Endometrial microvascular endothelial cells (primary cell): ENCODE measurements around the gene COTL1. TPM values are rescaled to one million over a fixed set of nuclear protein-coding genes. Genes with fewer than 3 reads are reported as not detected.
"Not testable (repeated sequence)": the region's sequence is repeated elsewhere in the genome, so short reads cannot be mapped to it uniquely, and the experiment has no call there.

Experiments
- in situ Hi-C: cut with HindIII; loops from 2 replicates; pipeline ENCODE4 v1.10.0; 2017; ENCODE audit warnings: low sequenced_read_pairs, low pct_unique_long_range_greater_than_20kb; ENCODE audit errors: inconsistent ontology term
- total RNA-seq: library from RNA; depleted of rRNA; stranded (reverse); fragments of >200 nt; gene quantifications from one replicate; pipeline ENCODE4 v1.2.3, GENCODE V29; 2015; ENCODE audit errors: inconsistent ontology term

The COTL1 gene
- total RNA-seq, 1 donor from 2014 or later: 196 TPM

GRCh38 chr16:84561291-84561690 lies 56.6 kb downstream of the COTL1 start:
- in situ Hi-C loops: no loop called here

- in situ Hi-C loops: no loop called here
Measured at GRCh38 chr16:84560269-84560668, 57.6 kb downstream of the COTL1 start.

DNA sequence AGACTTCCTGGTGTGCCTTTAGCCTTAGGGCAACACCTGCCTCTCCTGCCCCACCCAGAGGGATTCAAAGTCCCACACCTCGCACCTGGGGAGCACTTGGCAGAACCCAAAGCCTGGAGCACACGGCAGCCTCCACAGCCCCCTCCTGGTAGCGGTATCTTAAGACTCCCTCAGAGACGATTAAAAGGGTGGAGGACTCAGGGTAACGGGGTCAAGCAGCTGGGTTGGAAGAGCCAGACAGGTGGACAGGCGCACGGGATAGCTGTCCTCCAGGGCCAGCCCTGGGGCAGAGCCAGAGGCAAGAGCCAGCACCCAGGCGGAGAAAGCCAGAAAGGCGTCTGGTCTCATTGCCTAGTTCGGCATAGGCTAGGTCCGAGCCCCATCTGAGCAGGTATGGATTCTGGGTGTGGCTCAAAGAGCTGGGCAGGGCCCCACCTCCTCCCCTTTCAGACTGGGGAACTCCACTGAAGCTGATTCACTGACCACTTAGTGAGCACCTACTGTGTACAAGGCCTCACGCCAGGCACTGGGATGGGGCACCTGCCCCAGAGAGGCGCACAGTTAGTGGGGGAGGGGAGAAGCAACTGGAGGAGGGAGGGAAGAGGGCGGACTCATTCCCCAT lies 58.5 kb downstream of the COTL1 start:
- in situ Hi-C loops: no loop called here

DNA sequence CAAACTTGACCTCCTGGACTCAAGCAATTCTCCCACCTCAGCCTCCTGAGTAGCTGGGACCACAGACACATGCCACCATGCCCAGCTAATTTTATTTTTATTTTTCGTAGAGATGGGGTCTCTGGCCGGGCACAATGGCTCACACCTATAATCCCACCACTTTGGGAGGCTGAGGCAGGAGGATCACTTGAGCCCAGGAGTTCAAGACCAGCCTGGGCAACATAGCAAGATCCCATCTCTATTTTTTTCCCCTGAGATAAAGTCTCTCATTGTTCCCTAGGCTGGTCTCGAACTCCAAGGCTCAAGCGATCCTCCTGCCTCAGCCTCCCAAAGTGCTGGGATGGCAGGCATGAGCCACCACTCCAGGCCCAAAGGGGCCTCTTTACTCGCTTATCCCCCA lies 59.0 kb downstream of the COTL1 start:
- in situ Hi-C loops: not testable (repeated sequence)

- in situ Hi-C loops: no loop called here
Measured at GRCh38 chr16:84557504-84557903, 60.4 kb downstream of the COTL1 start.

DNA sequence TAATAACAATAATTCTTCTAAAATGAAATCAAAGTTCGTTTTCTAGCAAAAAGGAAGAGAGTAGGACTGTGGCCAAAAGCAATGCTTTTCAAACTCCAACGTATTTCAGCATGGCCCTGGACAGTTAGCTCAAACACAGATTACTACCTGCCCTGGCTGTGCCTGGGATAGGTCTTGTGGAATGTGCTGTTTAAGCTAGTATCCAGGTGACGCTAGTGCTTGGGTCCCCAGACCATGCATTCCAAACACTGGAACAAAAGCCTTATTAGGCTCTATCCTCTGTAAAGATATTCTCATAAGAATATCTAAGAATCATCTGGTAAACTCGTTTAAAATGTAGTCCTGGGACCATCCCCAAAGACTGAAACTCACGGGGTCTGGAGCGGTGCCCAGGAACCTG lies 60.8 kb downstream of the COTL1 start:
- in situ Hi-C loops: no loop called here

- in situ Hi-C loops: no loop called here
Measured at GRCh38 chr16:84555418-84556196, 62.3 kb downstream of the COTL1 start.

DNA sequence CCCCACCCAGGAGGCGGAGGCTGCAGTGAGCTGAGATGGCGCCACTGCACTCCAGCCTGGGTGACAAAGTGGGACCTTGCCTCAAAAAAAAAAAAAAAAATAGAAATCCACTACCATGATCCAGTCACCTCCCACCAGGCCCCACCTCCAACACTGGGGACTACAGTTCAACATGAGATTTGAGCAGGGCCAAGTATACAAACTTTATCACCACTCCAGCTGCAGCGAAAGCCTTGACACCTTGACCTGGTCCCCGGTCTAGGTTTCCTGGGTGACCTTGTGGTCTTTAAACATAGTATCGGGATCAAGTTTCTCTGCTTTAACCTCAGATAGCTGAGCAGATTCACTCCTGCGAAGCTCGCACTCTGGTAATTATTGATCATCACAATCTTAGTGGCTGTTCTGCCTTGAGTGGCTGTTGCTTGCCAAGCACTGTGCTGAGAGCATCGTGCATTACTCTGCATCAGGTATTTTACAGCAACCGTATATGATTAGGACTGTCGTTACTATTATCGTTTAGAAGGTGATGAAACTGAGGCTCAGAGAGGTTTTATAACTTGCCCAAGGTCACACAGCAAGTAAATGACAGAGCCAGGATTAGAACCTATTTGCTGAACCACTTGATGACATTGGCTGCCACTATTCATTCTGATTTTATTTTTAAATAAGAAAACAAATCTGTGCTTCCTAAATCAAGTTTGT lies 63.1 kb downstream of the COTL1 start:
- in situ Hi-C loops: no loop called here

GRCh38 chr16:84553873-84554399 lies 63.9 kb downstream of the COTL1 start:
- in situ Hi-C loops: no loop called here

DNA sequence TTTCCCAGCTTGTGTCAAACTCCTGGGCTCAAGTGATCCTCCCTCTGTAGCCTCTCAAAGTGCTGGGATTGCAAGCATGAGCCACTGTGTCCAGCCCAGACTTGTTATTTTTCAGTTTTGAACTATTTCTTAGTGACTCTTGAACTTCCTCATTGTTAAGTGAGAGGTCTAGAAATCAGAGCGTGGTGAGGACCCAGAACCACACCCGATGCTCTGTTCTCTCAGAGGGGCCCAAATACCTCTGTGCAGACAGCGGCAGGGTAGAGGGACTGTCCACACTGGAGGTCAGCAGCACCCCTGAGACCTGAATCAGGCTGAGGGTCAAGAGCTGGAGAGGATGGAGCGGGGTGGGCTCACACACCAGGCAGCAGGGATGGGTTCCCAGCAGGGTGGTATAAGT lies 65.7 kb downstream of the COTL1 start:
- in situ Hi-C loops: no loop called here

DNA sequence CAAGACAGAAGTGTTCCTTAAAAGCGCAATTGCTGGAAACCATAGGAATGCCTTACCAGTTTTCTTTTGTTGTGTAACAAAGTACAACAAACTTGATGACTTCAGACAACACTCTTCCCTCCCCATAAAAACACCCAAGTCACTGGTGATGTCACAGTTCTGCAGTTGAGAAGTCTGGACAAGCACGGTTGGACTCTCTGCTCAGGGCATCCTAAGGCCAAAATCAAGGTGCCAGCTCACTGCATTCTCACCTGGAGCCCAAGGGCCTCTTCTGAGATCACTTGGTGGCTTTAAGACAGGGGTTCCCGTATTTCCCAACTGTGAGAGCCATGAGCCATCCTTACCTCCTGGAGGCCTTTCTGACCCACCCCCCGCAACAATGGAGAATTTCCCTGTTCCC lies 67.8 kb downstream of the COTL1 start:
- in situ Hi-C loops: no loop called here

- in situ Hi-C loops: no loop called here
Measured at GRCh38 chr16:84548971-84549844, 68.7 kb downstream of the COTL1 start.

DNA sequence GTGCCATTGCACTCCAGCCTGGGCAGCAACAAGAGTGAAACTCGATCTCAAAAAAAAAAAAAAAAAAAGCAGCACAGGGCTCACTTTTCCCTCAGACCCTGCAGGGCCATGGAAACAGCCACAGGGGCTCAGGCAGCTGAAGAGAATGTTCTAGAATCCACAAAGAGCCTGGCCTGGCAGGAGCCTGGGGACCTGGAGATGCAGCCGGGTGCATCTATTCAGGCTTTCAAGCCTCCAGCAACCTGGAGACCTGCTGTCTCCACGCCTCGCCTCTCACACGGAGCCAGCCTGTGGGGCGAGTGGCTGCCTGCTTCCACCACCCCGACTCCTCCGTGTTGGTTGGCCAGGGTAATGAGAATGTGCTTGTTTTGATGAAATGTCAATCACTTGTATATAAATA lies 69.4 kb downstream of the COTL1 start:
- in situ Hi-C loops: no loop called here

DNA sequence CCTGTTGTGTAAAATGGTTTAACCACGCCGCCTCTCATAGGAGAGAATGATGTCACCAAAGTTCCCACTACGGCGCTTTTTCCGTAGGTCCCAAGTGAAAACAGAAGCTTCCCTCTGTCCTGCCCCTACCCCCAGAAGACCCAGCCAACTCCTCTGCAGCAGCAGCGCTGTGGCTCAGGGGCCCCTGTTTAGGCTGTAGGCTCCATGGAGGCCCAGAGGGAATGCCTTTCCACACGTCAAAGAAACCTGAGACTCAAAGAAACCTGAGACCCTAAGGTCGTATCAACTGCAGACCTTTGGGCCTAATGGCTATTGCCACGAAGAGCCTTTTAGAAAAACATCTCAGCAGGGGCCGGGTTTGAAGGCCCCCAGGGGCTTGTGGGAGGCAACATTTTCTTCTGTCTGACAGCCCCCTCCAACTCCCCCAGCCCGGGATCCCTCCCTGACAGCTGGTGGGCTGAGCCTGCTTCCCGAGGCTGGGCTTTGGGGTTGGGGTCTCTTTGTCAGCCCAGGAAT lies 70.3 kb downstream of the COTL1 start:
- in situ Hi-C loops: no loop called here

DNA sequence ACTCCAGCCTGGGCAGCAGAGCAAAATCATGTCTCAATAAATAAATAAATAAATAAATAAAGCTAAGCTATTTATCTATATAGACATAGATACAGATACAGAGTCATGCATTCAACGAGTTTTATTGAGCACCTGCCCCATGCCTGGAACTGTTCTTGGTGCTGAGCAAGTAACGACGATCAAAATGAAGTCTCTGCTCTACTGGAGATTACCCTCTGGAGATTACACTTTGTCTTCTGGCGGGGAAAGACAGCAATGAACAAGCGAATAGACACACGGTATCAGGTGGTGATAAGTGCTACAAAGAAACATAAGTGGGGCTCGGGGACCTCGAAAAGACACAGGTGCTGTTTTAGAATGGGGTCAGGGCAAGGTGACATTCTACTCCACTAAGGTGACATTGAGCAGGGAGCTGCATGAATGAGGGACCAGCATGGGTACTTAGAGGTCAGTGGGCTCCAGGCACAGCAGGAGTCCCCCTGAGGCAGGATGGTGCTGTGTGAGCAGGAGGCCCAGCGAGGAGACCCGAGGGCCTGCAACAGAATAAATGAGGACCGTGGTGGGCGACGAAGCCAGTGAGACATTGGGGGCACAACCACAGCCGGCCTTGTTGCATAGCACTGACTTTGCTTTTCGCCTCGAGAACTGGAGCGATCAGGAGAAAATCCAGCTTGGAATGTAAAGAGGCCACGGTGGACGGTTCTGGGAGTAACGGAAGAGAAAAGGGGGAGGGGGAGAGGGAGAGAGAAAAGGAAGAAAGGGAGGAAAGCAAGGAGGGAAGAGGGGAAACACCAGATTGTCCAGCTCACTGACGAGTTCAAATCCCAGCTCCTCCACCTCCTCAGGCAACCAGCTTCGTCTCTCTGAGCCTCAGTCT lies 71.0 kb downstream of the COTL1 start:
- in situ Hi-C loops: no loop called here

- in situ Hi-C loops: no loop called here
Measured at GRCh38 chr16:84545114-84545737, 72.7 kb downstream of the COTL1 start.

DNA sequence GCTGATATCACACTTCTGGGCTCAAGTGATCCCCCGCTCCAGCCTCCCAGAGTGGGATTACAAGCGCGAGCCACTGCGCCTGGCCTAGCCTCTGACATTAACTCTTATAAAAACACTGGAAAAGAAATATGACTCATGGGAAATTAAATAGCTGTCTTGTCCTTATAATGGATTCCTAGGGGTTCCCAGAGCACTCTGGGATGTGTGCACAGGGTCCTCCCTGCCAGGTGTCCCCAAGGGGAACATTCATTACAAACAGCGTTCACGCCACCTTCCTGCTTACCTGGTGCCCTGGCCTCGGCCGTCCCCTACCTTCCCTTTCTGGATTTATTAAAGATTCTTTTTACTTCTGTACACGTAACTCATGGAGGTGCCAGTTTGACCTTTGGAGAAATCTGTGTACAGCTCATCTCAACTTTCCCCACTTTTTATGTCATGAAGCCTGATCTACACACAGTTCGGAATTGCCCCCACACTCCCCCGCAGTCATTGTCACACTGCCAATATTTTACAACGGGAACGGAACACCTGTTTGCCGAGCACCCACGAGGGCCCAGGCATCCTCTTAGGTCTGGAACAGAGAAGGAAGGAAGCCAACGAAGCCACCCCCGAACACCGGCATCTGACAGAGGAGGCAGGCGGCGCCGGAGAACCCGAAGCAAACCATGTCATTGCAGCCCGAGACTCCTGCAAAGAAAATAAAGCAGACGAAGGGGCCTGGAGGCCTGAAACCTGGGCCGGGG lies 73.7 kb downstream of the COTL1 start:
- in situ Hi-C loops: no loop called here
